ENCODE measurements around the gene CABP4. TPM values are rescaled to one million over a fixed set of nuclear protein-coding genes. Genes with fewer than 3 reads are reported as not detected.
A peak's percentile ranks its signal among the peaks of the same experiment; 100 is the strongest.

Gene CABP4
- total and polyA plus RNA-seq, 10 of the 15 experiments (the other 5 are each of a cell fraction or from before 2014, with no cell fraction given), result 0.04 to 0.41 (median 0.14) TPM; not detected in 2

GRCh38 chr11:67409261-67409666 is 45.9 kb upstream of the CABP4 start (continued):
- TF ChIP-seq ZZZ3 (IDR thresholded peaks at IDR 0.05; ENCODE audit: control insufficient read depth, insufficient read length, low read depth) (no peak), ATF3 (IDR thresholded peaks at IDR 0.05; ENCODE audit: borderline replicate concordance, extremely low read depth, low read depth, low read length) (no peak), ETV6 (conservative IDR thresholded peaks at IDR 0.05 in 1 of 2, IDR thresholded peaks at IDR 0.05 in 1 of 2; ENCODE audit: borderline replicate concordance in 1 of 2, low read depth in 1 of 2) (peak in 1 of 2 experiments; percentile 80; a peak in 2 of 4 replicates), ZNF687 (IDR thresholded peaks at IDR 0.05) (peak; percentile 88), NKRF (conservative IDR thresholded peaks at IDR 0.05) (no peak), EED (IDR thresholded peaks at IDR 0.05; ENCODE audit: low read depth) (0 out of 2 replicates have a peak, but pooled peaks have one; percentile 21), FOXK2 (IDR thresholded peaks at IDR 0.05) (no peak), TCF3 (IDR thresholded peaks at IDR 0.05; ENCODE audit: borderline replicate concordance, insufficient read depth, low read depth, low read length) (peak; percentile 95), TBL1XR1 (IDR thresholded peaks at IDR 0.05; ENCODE audit: low read depth, low read length) (no peak), STAT1 (conservative IDR thresholded peaks at IDR 0.05) (no peak), POLR2AphosphoS2 (IDR thresholded peaks at IDR 0.05; ENCODE audit: low read depth, low read length) (no peak), HDAC6 (IDR thresholded peaks at IDR 0.05; ENCODE audit: unreplicated experiment) (no peak), NRF1 (conservative IDR thresholded peaks at IDR 0.05; ENCODE audit: low read depth, low read length) (no peak), IRF4 (IDR thresholded peaks at IDR 0.05; ENCODE audit: low read depth, low read length) (no peak), MEF2A (IDR thresholded peaks at IDR 0.05; ENCODE audit: insufficient read depth, low read depth, low read length) (no peak), RBBP5 (conservative IDR thresholded peaks at IDR 0.05) (no peak)
- TF ChIP-seq, protein P1, sequence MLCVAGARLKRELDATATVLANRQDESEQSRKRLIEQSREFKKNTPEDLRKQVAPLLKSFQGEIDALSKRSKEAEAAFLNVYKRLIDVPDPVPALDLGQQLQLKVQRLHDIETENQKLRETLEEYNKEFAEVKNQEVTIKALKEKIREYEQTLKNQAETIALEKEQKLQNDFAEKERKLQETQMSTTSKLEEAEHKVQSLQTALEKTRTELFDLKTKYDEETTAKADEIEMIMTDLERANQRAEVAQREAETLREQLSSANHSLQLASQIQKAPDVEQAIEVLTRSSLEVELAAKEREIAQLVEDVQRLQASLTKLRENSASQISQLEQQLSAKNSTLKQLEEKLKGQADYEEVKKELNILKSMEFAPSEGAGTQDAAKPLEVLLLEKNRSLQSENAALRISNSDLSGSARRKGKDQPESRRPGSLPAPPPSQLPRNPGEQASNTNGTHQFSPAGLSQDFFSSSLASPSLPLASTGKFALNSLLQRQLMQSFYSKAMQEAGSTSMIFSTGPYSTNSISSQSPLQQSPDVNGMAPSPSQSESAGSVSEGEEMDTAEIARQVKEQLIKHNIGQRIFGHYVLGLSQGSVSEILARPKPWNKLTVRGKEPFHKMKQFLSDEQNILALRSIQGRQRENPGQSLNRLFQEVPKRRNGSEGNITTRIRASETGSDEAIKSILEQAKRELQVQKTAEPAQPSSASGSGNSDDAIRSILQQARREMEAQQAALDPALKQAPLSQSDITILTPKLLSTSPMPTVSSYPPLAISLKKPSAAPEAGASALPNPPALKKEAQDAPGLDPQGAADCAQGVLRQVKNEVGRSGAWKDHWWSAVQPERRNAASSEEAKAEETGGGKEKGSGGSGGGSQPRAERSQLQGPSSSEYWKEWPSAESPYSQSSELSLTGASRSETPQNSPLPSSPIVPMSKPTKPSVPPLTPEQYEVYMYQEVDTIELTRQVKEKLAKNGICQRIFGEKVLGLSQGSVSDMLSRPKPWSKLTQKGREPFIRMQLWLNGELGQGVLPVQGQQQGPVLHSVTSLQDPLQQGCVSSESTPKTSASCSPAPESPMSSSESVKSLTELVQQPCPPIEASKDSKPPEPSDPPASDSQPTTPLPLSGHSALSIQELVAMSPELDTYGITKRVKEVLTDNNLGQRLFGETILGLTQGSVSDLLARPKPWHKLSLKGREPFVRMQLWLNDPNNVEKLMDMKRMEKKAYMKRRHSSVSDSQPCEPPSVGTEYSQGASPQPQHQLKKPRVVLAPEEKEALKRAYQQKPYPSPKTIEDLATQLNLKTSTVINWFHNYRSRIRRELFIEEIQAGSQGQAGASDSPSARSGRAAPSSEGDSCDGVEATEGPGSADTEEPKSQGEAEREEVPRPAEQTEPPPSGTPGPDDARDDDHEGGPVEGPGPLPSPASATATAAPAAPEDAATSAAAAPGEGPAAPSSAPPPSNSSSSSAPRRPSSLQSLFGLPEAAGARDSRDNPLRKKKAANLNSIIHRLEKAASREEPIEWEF (IDR thresholded peaks at IDR 0.05; ENCODE audit: insufficient replicate concordance, low read depth, low read length), result no peak

Data from GM12878 (cell line).